C4-2B (cell line): Measurements from ENCODE around the gene CACNA2D3.
A peak's percentile ranks its signal among the peaks of the same experiment; 100 is the strongest.

Experiments used
- H3K27ac ChIP-seq: fragments of 450-650 bp; 2 replicates; pipeline ENCODE4 v1.5.1; 2017
- ZFX ChIP-seq: fragments of 450-650 bp; IDR thresholded peaks from 2 replicates; pipeline ENCODE4 v1.6.1; 2017
- TF ChIP-seq, protein P1 (sequence below): fragments of 450-650 bp; conservative IDR thresholded peaks from 2 replicates; pipeline ENCODE4 v1.5.1; 2017; ENCODE audit warnings: mild to moderate bottlenecking

Gene CACNA2D3

DNA sequence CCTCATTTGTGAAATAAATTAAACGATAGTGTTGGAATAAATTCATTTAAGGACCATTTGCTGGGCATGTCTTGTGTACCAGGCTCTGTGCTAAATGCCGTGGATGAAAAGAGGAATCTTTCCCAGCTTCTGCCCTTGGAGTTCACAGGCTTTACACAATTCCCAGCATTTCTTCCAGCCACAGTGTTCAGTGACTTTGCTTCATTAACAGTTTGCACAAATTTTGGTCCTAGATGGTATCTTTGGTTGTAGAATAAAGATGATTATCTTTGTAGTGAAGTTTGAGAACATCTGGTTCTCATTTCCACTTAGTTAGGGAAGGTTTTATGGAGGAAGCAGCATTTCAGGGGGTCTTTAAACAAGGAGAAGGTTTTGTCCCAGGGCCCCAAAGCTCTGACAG, 705.4 kb downstream of the CACNA2D3 start:
- TF ChIP-seq ZFX = no peak
- TF ChIP-seq, protein P1, sequence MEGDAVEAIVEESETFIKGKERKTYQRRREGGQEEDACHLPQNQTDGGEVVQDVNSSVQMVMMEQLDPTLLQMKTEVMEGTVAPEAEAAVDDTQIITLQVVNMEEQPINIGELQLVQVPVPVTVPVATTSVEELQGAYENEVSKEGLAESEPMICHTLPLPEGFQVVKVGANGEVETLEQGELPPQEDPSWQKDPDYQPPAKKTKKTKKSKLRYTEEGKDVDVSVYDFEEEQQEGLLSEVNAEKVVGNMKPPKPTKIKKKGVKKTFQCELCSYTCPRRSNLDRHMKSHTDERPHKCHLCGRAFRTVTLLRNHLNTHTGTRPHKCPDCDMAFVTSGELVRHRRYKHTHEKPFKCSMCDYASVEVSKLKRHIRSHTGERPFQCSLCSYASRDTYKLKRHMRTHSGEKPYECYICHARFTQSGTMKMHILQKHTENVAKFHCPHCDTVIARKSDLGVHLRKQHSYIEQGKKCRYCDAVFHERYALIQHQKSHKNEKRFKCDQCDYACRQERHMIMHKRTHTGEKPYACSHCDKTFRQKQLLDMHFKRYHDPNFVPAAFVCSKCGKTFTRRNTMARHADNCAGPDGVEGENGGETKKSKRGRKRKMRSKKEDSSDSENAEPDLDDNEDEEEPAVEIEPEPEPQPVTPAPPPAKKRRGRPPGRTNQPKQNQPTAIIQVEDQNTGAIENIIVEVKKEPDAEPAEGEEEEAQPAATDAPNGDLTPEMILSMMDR = no peak
- no peak overlapping the region for H3K27ac ChIP-seq

DNA sequence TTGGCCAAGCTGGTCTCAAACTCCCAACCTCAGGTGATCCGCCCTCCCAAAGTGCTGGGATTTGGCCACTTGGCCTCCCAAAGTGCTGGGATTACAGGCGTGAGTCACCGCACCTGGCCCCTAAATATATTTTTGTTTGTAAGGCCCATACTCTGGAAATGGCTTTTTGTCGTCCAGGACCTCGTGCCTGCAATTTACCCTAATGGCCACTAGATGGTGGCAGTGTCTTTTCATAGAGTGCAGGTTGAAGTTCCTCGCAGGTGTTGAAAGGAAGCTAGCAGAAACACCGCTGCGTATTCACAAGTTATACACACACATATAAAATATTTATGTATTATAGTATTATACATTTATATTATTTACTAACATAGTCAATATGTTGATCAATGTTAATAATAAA, 708.3 kb downstream of the CACNA2D3 start:
- H3K27ac ChIP-seq = no peak overlapping the region
- no peak for TF ChIP-seq ZFX
- TF ChIP-seq, protein P1 = peak; percentile 81

DNA sequence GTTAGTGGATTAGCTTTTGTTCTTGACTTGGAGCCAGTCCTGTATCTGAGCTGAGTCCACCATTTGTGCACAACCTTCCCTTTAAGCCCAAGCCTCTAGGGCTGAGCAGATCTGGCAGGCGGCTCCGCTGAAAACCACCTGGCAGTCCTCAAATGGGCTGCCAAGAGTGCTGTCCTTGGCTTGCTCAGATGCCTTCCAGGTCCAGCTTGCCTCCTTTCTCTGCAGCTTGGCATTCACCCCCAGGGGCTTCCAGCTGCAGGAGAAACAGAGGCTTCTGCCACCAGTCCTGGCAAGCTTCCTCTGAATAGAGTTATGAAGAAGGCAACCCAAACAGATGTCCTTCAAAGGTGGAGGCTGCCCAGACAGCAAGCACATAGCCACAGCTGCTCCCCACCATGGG, 708.8 kb downstream of the CACNA2D3 start:
- TF ChIP-seq ZFX = no peak
- TF ChIP-seq, protein P1 = no peak
- no peak overlapping the region for H3K27ac ChIP-seq

DNA sequence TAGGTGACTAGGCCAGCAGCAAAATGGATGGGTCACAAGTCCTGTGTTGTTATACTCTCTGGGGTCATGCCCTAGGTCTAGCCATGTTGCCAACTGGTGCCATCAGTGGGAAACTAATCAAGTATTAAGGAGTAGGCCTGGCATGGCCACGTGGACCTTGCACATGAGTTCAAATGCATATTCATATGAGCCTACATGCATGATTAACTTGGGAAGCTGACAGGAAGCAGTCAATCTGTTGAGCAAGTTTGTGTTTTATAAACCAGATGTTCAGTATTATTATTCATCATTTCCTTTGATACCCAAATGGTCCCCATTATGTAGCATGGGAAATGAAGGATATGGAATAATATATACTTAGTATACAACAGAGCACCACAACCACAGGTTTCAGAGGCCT, 710.5 kb downstream of the CACNA2D3 start:
- no peak overlapping the region for H3K27ac ChIP-seq
- TF ChIP-seq ZFX = no peak
- TF ChIP-seq, protein P1 = no peak

DNA sequence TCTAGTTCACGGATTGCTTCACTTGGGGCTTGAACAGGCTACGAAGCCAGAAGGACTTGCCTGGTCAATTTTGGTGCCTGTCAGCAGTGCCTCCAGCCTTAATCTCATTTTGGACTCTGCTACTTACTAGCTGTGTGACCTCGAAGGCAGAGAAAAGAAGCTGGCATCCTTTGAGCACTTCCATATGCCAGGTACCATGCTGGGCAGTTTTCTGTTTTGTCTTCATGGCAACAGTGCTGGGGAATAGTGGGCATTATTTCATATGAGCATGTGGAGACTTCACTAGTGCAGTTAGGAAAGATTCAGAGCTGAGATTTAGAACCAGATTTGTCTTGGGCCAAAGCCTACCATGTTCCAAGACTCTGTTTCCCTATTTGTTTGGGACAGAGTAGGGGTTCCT, 713.3 kb downstream of the CACNA2D3 start:
- no peak overlapping the region for H3K27ac ChIP-seq
- TF ChIP-seq, protein P1 = no peak
- no peak for TF ChIP-seq ZFX

DNA sequence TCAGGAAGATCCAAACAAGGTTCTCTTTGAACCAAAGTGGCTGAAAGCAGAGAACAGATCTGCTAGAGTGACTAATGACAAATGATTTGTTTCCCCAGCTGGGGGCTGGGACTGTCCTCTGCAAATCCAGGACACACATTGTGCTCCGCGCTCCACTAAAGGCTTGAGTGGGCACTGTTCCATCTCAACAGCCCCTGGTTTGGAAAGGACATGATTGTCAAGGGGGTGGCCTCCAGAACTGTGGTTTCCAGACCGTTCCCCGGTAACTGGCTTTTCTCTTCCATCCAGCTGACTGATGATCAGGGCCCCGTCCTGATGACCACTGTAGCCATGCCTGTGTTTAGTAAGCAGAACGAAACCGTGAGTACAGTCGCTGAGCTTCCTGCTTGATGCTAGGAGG, 714.5 kb downstream of the CACNA2D3 start:
- no peak overlapping the region for H3K27ac ChIP-seq
- TF ChIP-seq ZFX = no peak
- TF ChIP-seq, protein P1 = no peak

DNA sequence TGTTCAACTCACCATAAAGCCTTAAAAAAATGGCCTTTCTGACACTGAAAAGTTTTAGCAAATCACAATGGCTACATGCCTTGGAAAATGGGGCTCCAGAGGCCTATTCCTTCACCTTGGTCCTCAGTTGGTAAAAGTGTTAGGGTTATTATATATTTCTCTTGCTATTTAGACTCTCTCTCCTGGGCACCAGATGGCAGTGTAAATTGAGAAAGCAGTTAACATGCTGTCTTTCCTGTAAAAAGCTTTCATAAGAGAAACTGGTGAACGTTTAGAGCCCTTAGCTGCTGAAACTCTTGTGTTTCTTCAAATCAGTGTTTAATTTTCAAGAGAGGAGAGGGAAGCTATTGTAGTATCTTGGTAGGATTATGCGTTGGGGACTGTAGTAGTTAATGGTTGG, 715.6 kb downstream of the CACNA2D3 start:
- TF ChIP-seq ZFX = no peak
- TF ChIP-seq, protein P1 = peak; percentile 47

More for the DNA sequence above, 715.6 kb downstream of the CACNA2D3 start:
- H3K27ac ChIP-seq = no peak overlapping the region
